ENCODE measurements around the gene WNT7B.

DNA sequence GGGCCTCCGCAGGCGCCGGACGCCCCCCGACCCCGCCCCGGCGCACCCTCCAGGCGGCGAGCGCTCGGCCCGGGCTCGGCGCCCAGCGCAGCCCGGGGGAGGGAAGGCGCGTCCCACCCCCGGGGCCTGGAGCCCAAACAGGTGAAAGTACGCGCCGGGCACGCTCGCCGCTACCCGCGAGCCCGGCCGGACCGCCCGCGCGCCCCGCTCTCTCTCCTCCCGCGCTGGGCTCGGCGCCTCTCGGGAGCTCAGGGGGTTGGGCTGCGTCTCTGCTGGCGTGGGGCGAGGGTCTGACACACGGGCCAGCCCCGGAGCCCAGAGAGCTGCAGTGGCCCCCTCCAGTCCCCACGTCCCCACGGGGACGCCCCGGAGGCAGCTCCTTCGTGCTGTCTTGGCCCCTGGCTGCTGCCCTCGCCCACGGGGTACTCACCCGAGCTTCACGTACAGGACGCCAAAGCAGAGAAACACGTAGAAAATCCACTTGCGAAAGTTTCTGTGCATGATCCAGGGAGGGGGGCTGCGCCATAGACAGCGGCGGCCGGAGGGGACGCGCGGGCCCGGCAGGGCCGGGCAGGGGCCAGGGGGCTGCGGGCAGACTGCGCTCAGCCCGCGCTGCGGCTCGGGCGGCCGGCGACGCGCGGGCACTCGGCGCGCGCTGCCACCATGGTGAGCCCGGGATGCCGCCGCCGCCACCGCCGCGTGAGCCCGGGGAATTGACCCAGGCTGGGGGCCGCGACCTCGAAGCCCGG, 534 bp downstream of the WNT7B start:
- TF ChIP-seq NFYB (CRISPR knock-in tag; conservative IDR thresholded peaks at IDR 0.05; ENCODE audit: low read depth), result no peak
- TF ChIP-seq, protein P1, sequence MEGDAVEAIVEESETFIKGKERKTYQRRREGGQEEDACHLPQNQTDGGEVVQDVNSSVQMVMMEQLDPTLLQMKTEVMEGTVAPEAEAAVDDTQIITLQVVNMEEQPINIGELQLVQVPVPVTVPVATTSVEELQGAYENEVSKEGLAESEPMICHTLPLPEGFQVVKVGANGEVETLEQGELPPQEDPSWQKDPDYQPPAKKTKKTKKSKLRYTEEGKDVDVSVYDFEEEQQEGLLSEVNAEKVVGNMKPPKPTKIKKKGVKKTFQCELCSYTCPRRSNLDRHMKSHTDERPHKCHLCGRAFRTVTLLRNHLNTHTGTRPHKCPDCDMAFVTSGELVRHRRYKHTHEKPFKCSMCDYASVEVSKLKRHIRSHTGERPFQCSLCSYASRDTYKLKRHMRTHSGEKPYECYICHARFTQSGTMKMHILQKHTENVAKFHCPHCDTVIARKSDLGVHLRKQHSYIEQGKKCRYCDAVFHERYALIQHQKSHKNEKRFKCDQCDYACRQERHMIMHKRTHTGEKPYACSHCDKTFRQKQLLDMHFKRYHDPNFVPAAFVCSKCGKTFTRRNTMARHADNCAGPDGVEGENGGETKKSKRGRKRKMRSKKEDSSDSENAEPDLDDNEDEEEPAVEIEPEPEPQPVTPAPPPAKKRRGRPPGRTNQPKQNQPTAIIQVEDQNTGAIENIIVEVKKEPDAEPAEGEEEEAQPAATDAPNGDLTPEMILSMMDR (IDR thresholded peaks at IDR 0.05), result no peak
- TF ChIP-seq IRF2 (CRISPR knock-in tag; IDR thresholded peaks at IDR 0.05; ENCODE audit: borderline replicate concordance, low read depth), result no peak
- no peak for TF ChIP-seq FOXJ3 (CRISPR knock-in tag; IDR thresholded peaks at IDR 0.05; ENCODE audit: borderline replicate concordance)
